HCT116 (cell line): ENCODE data around the gene GRIK5. TPM values are rescaled to one million over a fixed set of nuclear protein-coding genes. Genes with fewer than 3 reads are reported as not detected.

Source experiments
- ATAC-seq: fragments of 200-7000 bp; cut with Tn5 transposase; 2 replicates; pipeline ENCODE4 v1.9.1; 2020; ENCODE audit warnings: mild to moderate bottlenecking, moderate library complexity
- BruUV-seq: library from RNA; stranded (reverse); fragments of 400-500 nt; replicated peaks from 2 replicates; lab custom pipeline; 2021; lab: Mats Ljungman, UMichigan
- CTCF ChIA-PET: fragments of 300-600 bp; sonication (Branson Sonifier 250); formaldehyde crosslinking; loops from one replicate; lab custom pipeline; 2021; ENCODE audit warnings: antibody characterized with exemption; lab: Charles Lee
- POLR2A ChIA-PET: fragments of 300-600, 350-600 bp; sonication (Branson Sonifier 250); formaldehyde crosslinking; loops from one replicate; lab custom pipeline; 2021; ENCODE audit warnings: antibody characterized with exemption; lab: Charles Lee
- RAD21 ChIA-PET, 2 experiments: fragments of 300-600 bp; sonication (Branson Sonifier 250); formaldehyde crosslinking; loops; one replicate each; lab custom pipeline; 2023; ENCODE audit warnings: low total read pairs in 2 of 2; ENCODE audit not compliant: uncharacterized antibody in 2 of 2, unreplicated experiment in 2 of 2, low non-redundant PET in 1 of 2; lab: Charles Lee
- DNase-seq: peaks from one replicate; pipeline ENCODE4 v3.0.0-alpha.2; 2010; ENCODE audit warnings: low read depth, low spot score
- H2AFZ ChIP-seq: fragments of 200-600 bp; shearing (Covaris generic), sonication (generic); 2 replicates; pipeline ENCODE4 v1.6.1; 2017; ENCODE audit warnings: low read depth, mixed run types, mixed read lengths, antibody characterized with exemption, low read length; ENCODE audit not compliant: poor library complexity, severe bottlenecking
- H3K27ac ChIP-seq: 2 replicates; pipeline ENCODE4 v1.5.1; 2012; ENCODE audit warnings: low read depth, low read length
- H3K27me3 ChIP-seq: fragments of 200-600 bp; sonication (generic); 2 replicates; pipeline ENCODE4 v1.6.1; 2016; ENCODE audit warnings: mixed run types, low read length, mixed read lengths; ENCODE audit not compliant: insufficient read depth
- H3K36me3 ChIP-seq, 2 experiments: fragments of 200-500 bp in 1 of 2; fragments of 200-600 bp in 1 of 2; sonication (Bioruptor generic) in 1 of 2; sonication (generic) in 1 of 2; 2 replicates each; pipeline versions ENCODE4 v1.5.1 to v1.6.1; 2014 to 2016; ENCODE audit warnings: low read length in 2 of 2, inconsistent platforms in 1 of 2, mixed read lengths in 1 of 2, mixed run types in 1 of 2; ENCODE audit not compliant: insufficient read depth in 2 of 2, control insufficient read depth in 1 of 2
- H3K4me1 ChIP-seq, 2 experiments: fragments of 200-600 bp in 1 of 2; sonication (generic) in 1 of 2; 2 replicates each; pipeline versions ENCODE4 v1.5.1 to v1.6.1; 2012 to 2017; ENCODE audit warnings: low read length in 2 of 2, inconsistent platforms in 1 of 2, mild to moderate bottlenecking in 1 of 2, mixed read lengths in 1 of 2, mixed run types in 1 of 2, moderate library complexity in 1 of 2; ENCODE audit not compliant: insufficient read depth in 2 of 2, control insufficient read depth in 1 of 2
- H3K4me2 ChIP-seq: fragments of 200-600 bp; sonication (generic); 2 replicates; pipeline ENCODE4 v1.6.1; 2017; ENCODE audit warnings: mixed run types, low read length, mixed read lengths
- H3K4me3 ChIP-seq, 2 experiments: fragments of 200-600 bp in 1 of 2; sonication (generic) in 1 of 2; replicated peaks in 1 of 2; 2 replicates each; pipeline ENCODE4 v1.5.1; 2011 to 2016; ENCODE audit warnings: low read length in 2 of 2, control low read depth in 1 of 2, low read depth in 1 of 2, mild to moderate bottlenecking in 1 of 2, mixed read lengths in 1 of 2, mixed run types in 1 of 2
- H3K79me2 ChIP-seq: fragments of 200-600 bp; sonication (generic); 2 replicates; pipeline ENCODE4 v1.6.1; 2017; ENCODE audit warnings: mild to moderate bottlenecking, mixed run types, low read length, moderate library complexity, mixed read lengths; ENCODE audit not compliant: insufficient read depth
- H3K9ac ChIP-seq: fragments of 200-600 bp; sonication (generic); 2 replicates; pipeline ENCODE4 v1.6.1; 2016; ENCODE audit warnings: low read length, mixed read lengths
- H3K9me2 ChIP-seq: fragments of 200-600 bp; sonication (generic), shearing (Covaris generic); 2 replicates; pipeline ENCODE4 v1.6.1; 2017; ENCODE audit warnings: mixed run types, mild to moderate bottlenecking, moderate library complexity; ENCODE audit not compliant: insufficient read depth
- H3K9me3 ChIP-seq, 2 experiments: fragments of 200-500 bp in 1 of 2; fragments of 200-600 bp in 1 of 2; sonication (Bioruptor generic) in 1 of 2; sonication (generic) in 1 of 2; 2 replicates each; pipeline ENCODE4 v1.6.1; 2014 to 2017; ENCODE audit warnings: low read length in 2 of 2, mixed read lengths in 2 of 2, inconsistent platforms in 1 of 2, low read depth in 1 of 2, mild to moderate bottlenecking in 1 of 2, mixed run types in 1 of 2, moderate library complexity in 1 of 2; ENCODE audit not compliant: control insufficient read depth in 1 of 2, insufficient read depth in 1 of 2
- H4K20me1 ChIP-seq: fragments of 200-600 bp; sonication (generic), shearing (Covaris generic); 2 replicates; pipeline ENCODE4 v1.6.1; 2017; ENCODE audit warnings: mixed run types, mild to moderate bottlenecking, moderate library complexity; ENCODE audit not compliant: insufficient read depth
- CBX3 ChIP-seq: IDR thresholded peaks from 2 replicates; pipeline ENCODE4 v1.6.1; 2012; ENCODE audit warnings: low read depth
- EGR1 ChIP-seq: IDR thresholded peaks from 2 replicates; pipeline ENCODE4 v1.6.1; 2012; ENCODE audit warnings: low read depth
- EZH2phosphoT487 ChIP-seq: fragments of 200-600 bp; IDR thresholded peaks from 2 replicates; pipeline ENCODE4 v1.6.1; 2018; ENCODE audit warnings: antibody characterized with exemption, borderline replicate concordance
- JUND ChIP-seq: IDR thresholded peaks from 2 replicates; pipeline ENCODE4 v1.6.1; 2012
- POLR2AphosphoS5 ChIP-seq: IDR thresholded peaks from 2 replicates; pipeline ENCODE4 v1.6.1; 2011; ENCODE audit warnings: mild to moderate bottlenecking, low read depth, low read length, moderate library complexity
- SP1 ChIP-seq: IDR thresholded peaks from 2 replicates; pipeline ENCODE4 v1.6.1; 2012; ENCODE audit warnings: low read depth
- SRF ChIP-seq: IDR thresholded peaks from 2 replicates; pipeline ENCODE4 v1.6.1; 2012; ENCODE audit warnings: low read depth
- TCF7L2 ChIP-seq: IDR thresholded peaks from 2 replicates; pipeline ENCODE4 v1.7.0; 2011; ENCODE audit warnings: borderline replicate concordance, inconsistent platforms; ENCODE audit not compliant: insufficient read depth, insufficient read length; ENCODE audit errors: extremely low read depth
- intact Hi-C: fragments of 100-400 bp; cut with micrococcal nuclease; formaldehyde crosslinking; loops from 2 replicates; pipeline ENCODE4 v1.10.0; 2022
- total RNA-seq: library from RNA; stranded (reverse); gene quantifications from one replicate; pipeline ENCODE4 v1.2.1, GENCODE V29; 2021; ENCODE audit not compliant: unreplicated experiment
- TF ChIP-seq, protein P1 (sequence below): IDR thresholded peaks from 2 replicates; pipeline ENCODE4 v1.6.1; 2012

GRIK5 gene
- total RNA-seq, 1 experiment from 2014 or later = 1.7 TPM

DNA sequence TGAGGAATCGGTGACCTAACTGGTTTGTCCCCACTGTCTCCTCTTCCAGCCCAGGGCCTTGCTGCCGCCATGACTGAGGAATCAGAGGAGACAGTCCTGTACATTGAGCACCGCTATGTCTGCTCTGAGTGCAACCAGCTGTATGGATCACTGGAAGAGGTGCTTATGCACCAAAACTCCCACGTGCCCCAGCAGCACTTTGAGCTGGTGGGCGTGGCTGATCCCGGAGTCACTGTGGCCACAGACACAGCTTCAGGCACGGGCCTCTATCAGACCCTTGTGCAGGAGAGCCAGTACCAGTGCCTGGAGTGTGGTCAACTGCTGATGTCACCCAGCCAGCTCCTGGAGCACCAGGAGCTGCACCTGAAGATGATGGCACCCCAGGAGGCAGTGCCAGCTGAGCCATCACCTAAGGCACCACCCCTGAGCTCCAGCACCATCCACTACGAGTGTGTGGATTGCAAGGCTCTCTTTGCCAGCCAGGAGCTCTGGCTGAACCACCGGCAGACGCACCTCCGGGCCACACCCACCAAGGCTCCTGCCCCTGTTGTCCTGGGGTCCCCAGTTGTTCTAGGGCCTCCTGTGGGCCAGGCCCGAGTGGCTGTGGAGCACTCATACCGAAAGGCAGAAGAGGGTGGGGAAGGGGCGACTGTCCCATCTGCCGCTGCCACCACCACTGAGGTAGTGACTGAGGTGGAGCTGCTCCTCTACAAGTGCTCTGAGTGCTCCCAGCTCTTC, 8.7 kb upstream of the GRIK5 start:
- RAD21 ChIA-PET = interaction anchor here in 1 of 2 experiments (0.7 kb wide), 1 partner anchor 30 kb away, joined by 3 read pairs; no protein-coding TSS in a partner anchor
- Histone ChIP-seq H3K79me2 (peaks cover 54% of the 10 kb centered on the region), H3K36me3 (peaks cover 19 to 30% of the 10 kb centered on the region in 2 experiments), H3K9me2 (no peaks in the 10 kb centered on the region), H3K4me1 (peaks cover 11 to 33% of the 10 kb centered on the region in 2 experiments), H2AFZ (no peak overlapping the region), H3K27ac (peak overlapping the region; percentile 12; the same call in 1 of the 2 replicates), H4K20me1 (peaks cover under 1% of the 10 kb centered on the region; the same call in 1 of the 2 replicates), H3K9ac (no peak overlapping the region), H3K27me3 (no peaks in the 10 kb centered on the region), H3K4me3 (no peak overlapping the region), H3K9me3 (no peaks in the 10 kb centered on the region), H3K4me2 (no peak overlapping the region)
- DNase-seq (no peak), ATAC-seq (no peak)
- CTCF ChIA-PET = interaction anchor here (1.1 kb wide), 1 partner anchor 44 kb away, joined by 5 read pairs; no protein-coding TSS in a partner anchor
- intact Hi-C loops = loop anchor here (10.0 kb wide), 1 partner anchor 446 kb away; the partner anchor contains the start of gene CEACAM1
- TF ChIP-seq SP1 (no peak), EZH2phosphoT487 (no peak), EGR1 (no peak), POLR2AphosphoS5 (no peak), JUND (no peak), CBX3 (no peak), SRF (no peak), TCF7L2 (no peak)
- TF ChIP-seq, protein P1, sequence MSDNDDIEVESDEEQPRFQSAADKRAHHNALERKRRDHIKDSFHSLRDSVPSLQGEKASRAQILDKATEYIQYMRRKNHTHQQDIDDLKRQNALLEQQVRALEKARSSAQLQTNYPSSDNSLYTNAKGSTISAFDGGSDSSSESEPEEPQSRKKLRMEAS = no peak
- POLR2A ChIA-PET = interaction anchor here (0.6 kb wide), 1 partner anchor 51 kb away, joined by 3 read pairs; no protein-coding TSS in a partner anchor
- BruUV-seq = no TSS peak
